ENCODE measurements around the gene TRPM2.

DNA sequence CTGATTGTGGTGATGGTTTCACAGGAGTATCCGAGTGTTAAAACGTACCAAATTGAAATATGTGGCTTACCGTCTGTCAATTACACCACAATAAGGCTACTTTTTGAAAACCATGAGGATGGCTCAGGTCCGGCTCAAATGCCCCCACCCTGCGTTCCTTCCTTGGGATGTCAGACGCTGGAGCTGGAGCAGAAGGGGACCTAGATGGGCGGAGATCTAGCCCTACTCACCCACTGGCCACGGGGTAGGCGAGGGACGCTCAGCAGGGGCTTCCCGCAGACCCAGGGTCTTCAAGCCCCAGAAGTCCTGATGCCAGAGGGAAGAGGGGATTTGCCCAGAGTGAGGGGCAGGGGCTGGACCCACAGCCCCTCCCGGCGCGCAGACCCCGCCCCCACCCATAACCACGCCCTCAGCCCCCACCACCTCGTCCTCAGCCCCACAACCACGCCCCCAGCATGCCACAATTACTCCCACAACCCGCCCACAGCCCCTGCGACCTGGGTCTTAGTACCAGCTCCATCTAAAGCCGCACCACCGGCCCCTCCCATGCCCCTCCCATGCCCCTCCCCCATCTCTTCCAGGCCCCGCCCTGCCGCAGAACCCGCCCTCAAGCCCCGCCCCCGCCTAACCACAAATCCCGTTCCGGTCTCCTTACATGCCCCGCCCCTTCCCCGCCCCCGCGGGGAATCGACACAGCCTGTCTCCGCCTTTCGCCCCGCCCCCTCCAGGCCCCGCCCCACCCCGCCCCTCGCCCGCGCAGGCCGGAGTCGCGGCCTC is 101.5 kb downstream of the TRPM2 start, which contains the start of gene LRRC3:
- no peak for TF ChIP-seq POLR2A (IDR thresholded peaks at IDR 0.05)
- TF ChIP-seq, protein P1, sequence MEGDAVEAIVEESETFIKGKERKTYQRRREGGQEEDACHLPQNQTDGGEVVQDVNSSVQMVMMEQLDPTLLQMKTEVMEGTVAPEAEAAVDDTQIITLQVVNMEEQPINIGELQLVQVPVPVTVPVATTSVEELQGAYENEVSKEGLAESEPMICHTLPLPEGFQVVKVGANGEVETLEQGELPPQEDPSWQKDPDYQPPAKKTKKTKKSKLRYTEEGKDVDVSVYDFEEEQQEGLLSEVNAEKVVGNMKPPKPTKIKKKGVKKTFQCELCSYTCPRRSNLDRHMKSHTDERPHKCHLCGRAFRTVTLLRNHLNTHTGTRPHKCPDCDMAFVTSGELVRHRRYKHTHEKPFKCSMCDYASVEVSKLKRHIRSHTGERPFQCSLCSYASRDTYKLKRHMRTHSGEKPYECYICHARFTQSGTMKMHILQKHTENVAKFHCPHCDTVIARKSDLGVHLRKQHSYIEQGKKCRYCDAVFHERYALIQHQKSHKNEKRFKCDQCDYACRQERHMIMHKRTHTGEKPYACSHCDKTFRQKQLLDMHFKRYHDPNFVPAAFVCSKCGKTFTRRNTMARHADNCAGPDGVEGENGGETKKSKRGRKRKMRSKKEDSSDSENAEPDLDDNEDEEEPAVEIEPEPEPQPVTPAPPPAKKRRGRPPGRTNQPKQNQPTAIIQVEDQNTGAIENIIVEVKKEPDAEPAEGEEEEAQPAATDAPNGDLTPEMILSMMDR (IDR thresholded peaks at IDR 0.05) = no peak
